ENCODE measurements around the gene DNAJB11.
"Not testable (repeated sequence)": the region's sequence is repeated elsewhere in the genome, so short reads cannot be mapped to it uniquely, and the experiment has no call there.

The DNAJB11 gene

GRCh38 chr3:186552408-186553031 lies 18.0 kb upstream of the DNAJB11 start:
- no peak for DNase-seq

GRCh38 chr3:186564586-186564985 lies 5.9 kb upstream of the DNAJB11 start:
- no peak for DNase-seq

- DNase-seq = no peak
Measured at GRCh38 chr3:186566772-186567071, 3.8 kb upstream of the DNAJB11 start.

GRCh38 chr3:186567072-186567921 lies 3.2 kb upstream of the DNAJB11 start, which contains the start of gene TBCCD1:
TSS of gene TBCCD1 (minus strand) at chr3:186567339. CDS start at chr3:186564329, 3,010 bp downstream.
- peak; percentile 75 to 93 for DNase-seq

- DNase-seq = not testable (repeated sequence)
Measured at GRCh38 chr3:186569361-186569760, 1.2 kb upstream of the DNAJB11 start.

GRCh38 chr3:186569779-186570095 lies 783 bp upstream of the DNAJB11 start:
- no peak for DNase-seq

- DNase-seq = no peak
Measured at GRCh38 chr3:186570941-186571643, 572 bp downstream of the DNAJB11 start.

- no peak for DNase-seq
Measured at GRCh38 chr3:186571644-186572013, 1.1 kb downstream of the DNAJB11 start.

- no peak for DNase-seq
Measured at GRCh38 chr3:186577521-186577920, 7.0 kb downstream of the DNAJB11 start.

- no peak for DNase-seq
Measured at GRCh38 chr3:186580785-186581184, 10.3 kb downstream of the DNAJB11 start.

- no peak for DNase-seq
Measured at GRCh38 chr3:186582541-186582940, 12.0 kb downstream of the DNAJB11 start.

- DNase-seq = no peak
Measured at GRCh38 chr3:186583831-186584230, 13.3 kb downstream of the DNAJB11 start.

GRCh38 chr3:186586245-186586644 lies 15.7 kb downstream of the DNAJB11 start:
- not testable (repeated sequence) for DNase-seq

GRCh38 chr3:186587183-186587582 lies 16.7 kb downstream of the DNAJB11 start:
- no peak for DNase-seq

- no peak for DNase-seq
Measured at GRCh38 chr3:186588632-186589031, 18.1 kb downstream of the DNAJB11 start.

GRCh38 chr3:186589121-186589520 lies 18.6 kb downstream of the DNAJB11 start:
- DNase-seq = no peak

GRCh38 chr3:186589856-186590579 lies 19.5 kb downstream of the DNAJB11 start:
- DNase-seq = no peak

- no peak for DNase-seq
Measured at GRCh38 chr3:186590580-186591295, 20.2 kb downstream of the DNAJB11 start.

GRCh38 chr3:186592682-186593081 lies 22.2 kb downstream of the DNAJB11 start:
- DNase-seq = no peak

- no peak for DNase-seq
Measured at GRCh38 chr3:186593862-186594261, 23.3 kb downstream of the DNAJB11 start.

GRCh38 chr3:186594591-186595113 lies 24.1 kb downstream of the DNAJB11 start:
- DNase-seq = no peak

- no peak for DNase-seq
Measured at GRCh38 chr3:186596568-186597287, 26.2 kb downstream of the DNAJB11 start.
